ENCODE results near the gene POLD2. TPM values are rescaled to one million over a fixed set of nuclear protein-coding genes. Genes with fewer than 3 reads are reported as not detected.

Gene POLD2
- total RNA-seq, 1 donor from 2014 or later: 147 TPM

DNA sequence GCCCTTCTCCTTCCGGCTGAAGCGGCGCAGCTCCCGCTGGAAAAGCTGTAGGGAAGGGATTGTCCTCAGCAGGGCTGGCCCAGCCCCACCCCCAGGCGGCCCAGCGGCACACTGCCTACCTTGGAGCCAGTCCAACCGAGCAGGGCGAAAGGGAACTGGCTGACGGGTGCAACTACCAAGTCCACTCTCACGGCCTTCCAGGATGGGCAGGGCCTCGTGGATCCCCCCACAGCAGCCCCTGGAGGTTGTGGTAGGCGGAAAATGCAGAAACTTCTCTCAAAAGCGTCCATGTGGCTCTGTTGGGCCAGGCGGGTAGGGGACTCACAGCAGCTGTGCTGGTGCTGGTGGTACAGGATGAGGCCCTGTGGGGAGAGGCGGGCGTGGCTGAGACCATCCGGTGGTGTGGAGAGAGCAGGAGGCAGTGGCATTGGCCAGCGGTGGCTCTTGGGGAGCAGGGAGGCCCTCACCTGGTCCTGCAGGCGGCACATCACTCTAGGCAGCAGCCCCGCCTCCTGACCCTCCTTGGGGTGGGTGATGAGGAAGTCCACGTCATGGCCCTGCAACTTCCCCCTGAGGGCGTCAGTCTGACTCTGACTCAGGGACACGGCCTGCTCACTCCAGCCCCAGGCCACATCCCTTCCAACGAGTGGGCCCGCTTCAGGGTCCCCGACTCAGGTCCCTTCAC is 49.5 kb downstream of the POLD2 start:
- Mint-ChIP-seq H3K4me1 (peaks cover 86% of the 10 kb centered on the region), H3K9me3 (no peaks in the 10 kb centered on the region), H3K27ac (peak overlapping the region; percentile 90), H3K36me3 (ENCODE audit: low read depth) (peaks cover 67% of the 10 kb centered on the region), H3K27me3 (no peaks in the 10 kb centered on the region), H3K4me3 (peak overlapping the region; percentile 61)
- ChIA-PET POLR2A (interaction anchor here (1.0 to 1.4 kb wide), 3 partner anchors 8 to 29 kb away, joined by 4 to 7 read pairs (median 7); partner anchors contain the start of gene DBNL), CTCF (interaction anchor here (1.5 to 2.0 kb wide), 3 partner anchors 10 to 54 kb away, joined by 3 to 5 read pairs (median 3); no protein-coding TSS in a partner anchor)
- TF ChIP-seq, protein P1, sequence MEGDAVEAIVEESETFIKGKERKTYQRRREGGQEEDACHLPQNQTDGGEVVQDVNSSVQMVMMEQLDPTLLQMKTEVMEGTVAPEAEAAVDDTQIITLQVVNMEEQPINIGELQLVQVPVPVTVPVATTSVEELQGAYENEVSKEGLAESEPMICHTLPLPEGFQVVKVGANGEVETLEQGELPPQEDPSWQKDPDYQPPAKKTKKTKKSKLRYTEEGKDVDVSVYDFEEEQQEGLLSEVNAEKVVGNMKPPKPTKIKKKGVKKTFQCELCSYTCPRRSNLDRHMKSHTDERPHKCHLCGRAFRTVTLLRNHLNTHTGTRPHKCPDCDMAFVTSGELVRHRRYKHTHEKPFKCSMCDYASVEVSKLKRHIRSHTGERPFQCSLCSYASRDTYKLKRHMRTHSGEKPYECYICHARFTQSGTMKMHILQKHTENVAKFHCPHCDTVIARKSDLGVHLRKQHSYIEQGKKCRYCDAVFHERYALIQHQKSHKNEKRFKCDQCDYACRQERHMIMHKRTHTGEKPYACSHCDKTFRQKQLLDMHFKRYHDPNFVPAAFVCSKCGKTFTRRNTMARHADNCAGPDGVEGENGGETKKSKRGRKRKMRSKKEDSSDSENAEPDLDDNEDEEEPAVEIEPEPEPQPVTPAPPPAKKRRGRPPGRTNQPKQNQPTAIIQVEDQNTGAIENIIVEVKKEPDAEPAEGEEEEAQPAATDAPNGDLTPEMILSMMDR (IDR thresholded peaks at IDR 0.05): no peak
- DNase-seq: peak; percentile 77
- ATAC-seq (ENCODE audit: low read depth): peak; percentile 96
- intact Hi-C loops (cut with micrococcal nuclease): loop anchor here (1.0 to 2.0 kb wide), 6 partner anchors 8 to 403 kb away; partner anchors contain the start of genes POLD2, POLM and YKT6

DNA sequence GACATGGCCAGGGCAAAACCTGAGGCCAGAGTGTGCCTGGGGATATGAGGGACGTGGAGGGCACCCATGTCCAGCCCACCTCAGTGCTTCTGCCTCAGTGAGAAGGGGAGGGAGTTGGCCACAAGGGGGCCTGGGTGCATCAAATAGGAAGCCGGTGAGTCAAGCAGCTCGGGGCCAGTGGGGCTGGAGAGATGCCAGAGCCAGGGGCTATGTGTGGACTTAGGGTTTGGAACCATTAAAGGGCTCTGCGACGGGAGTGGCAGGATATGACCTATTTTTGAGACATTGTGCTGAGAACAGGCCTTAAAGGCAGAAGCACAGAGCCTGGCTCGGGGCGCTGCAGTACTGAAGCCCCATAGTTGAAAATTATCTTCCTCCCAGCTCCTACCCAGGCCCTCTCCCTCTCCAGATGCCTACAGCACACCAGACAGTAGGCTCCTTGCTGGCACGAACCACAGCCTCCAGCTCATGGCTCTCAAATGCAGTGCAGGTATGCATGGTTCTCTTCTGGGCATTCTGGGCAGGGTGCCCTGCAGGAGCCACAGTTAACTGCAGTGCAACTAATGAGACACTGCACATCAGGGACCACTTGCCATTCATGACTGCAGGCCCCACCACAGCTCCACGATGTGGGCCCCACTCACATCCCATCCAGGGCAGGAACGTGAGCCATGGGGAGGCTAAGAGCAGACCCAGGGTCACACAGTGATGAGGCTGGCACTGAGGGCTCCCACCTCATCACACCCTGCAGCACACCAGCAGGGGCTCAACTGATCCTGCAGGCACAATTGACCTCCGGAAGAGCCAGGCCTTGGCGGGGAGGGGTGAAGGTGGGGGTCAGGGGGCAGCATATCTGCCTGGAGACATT is 50.8 kb downstream of the POLD2 start:
- no peak overlapping the region for H3K4me3 Mint-ChIP-seq
- H3K36me3 Mint-ChIP-seq (ENCODE audit: low read depth): peaks cover 55% of the 10 kb centered on the region
- ATAC-seq (ENCODE audit: low read depth): peak; percentile 22
- no peaks in the 10 kb centered on the region for H3K27me3 Mint-ChIP-seq
- no peaks in the 10 kb centered on the region for H3K9me3 Mint-ChIP-seq
- TF ChIP-seq, protein P1 (IDR thresholded peaks at IDR 0.05): no peak
- peak overlapping the region; percentile 90 for H3K27ac Mint-ChIP-seq
- POLR2A ChIA-PET: interaction anchor here (0.6 to 1.3 kb wide), 7 partner anchors 8 to 537 kb away, joined by 3 to 6 read pairs (median 5); partner anchors contain the start of gene DBNL
- peaks cover 84% of the 10 kb centered on the region for H3K4me1 Mint-ChIP-seq
- no peak for DNase-seq
- CTCF ChIA-PET: interaction anchor here (0.7 to 1.6 kb wide), 10 partner anchors 8 to 417 kb away, joined by 3 to 11 read pairs (median 3); partner anchors contain the start of genes NUDCD3 and YKT6
- intact Hi-C loops (cut with micrococcal nuclease): loop anchor here (1.0 kb wide), 1 partner anchor 124 kb away; no protein-coding TSS in a partner anchor

DNA sequence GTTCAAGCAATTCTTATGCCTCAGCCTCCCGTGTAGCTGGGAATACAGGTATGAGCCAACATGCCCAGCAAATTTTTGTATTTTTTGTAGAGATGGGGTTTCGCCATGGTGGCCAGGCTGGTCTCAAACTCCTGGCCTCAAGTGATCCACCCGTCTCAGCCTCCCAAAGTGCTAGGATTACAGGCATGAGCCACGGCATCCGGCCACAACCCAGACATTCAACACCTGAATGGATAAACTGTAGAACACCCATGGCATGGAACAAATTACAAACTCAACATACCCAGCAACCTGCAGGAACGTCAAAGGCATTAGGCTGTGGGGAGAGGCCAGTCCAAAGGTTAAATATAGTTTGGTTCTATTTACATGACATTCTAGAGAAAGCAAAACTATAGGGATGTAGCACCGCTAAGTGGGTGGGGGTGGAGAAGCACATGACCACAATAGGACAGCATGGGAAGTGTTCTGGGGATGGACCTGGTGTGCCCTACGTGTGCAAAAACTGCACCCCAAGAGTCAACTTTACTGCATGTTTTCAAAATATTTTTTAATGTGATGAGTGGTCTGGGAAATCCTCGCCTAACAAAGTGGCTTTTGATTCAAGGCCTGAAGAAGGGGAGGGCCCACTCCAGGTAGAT is 51.5 kb downstream of the POLD2 start:
- no peaks in the 10 kb centered on the region for H3K27me3 Mint-ChIP-seq
- ATAC-seq (ENCODE audit: low read depth): no peak
- no peaks in the 10 kb centered on the region for H3K9me3 Mint-ChIP-seq
- intact Hi-C loops (cut with micrococcal nuclease): loop anchor here (1.0 kb wide), 1 partner anchor 124 kb away; no protein-coding TSS in a partner anchor
- no peak overlapping the region for H3K4me3 Mint-ChIP-seq
- H3K4me1 Mint-ChIP-seq: peaks cover 89% of the 10 kb centered on the region
- ChIA-PET CTCF (interaction anchor here (0.7 to 1.6 kb wide), 8 partner anchors 9 to 418 kb away, joined by 3 to 11 read pairs (median 3); partner anchors contain the start of genes NUDCD3 and YKT6), POLR2A (interaction anchor here (0.7 to 1.3 kb wide), 6 partner anchors 9 to 40 kb away, joined by 3 to 6 read pairs (median 5); partner anchors contain the start of gene DBNL)
- peaks cover 48% of the 10 kb centered on the region for H3K36me3 Mint-ChIP-seq (ENCODE audit: low read depth)
- peak overlapping the region; percentile 90 for H3K27ac Mint-ChIP-seq
- no peak for DNase-seq
- TF ChIP-seq, protein P1 (IDR thresholded peaks at IDR 0.05): no peak

DNA sequence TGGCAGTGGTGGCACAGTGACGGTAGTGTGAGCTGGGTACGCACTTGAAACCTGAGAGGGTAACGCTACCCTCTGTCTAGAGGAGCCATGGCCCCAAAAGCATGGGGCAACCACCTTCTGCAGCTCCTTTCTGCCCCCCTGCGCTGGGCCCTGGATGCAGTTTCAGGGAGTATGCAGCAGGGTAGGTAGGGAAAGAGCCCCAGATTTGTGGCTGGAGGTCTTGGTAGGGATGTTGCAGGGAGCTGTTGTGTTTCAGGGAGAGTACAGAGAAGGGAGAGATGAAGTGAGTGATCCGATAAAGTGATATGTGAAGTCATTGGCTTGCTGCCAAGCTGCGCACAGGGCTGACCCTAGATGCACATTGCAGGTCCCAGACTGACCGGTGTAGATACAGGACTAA is 55.3 kb downstream of the POLD2 start:
- peaks cover 74% of the 10 kb centered on the region for H3K4me1 Mint-ChIP-seq
- intact Hi-C loops (cut with micrococcal nuclease): no loop called here

More for the DNA sequence above, 55.3 kb downstream of the POLD2 start:
- peak overlapping the region; percentile 5 for H3K27ac Mint-ChIP-seq
- H3K9me3 Mint-ChIP-seq: no peaks in the 10 kb centered on the region
- TF ChIP-seq, protein P1 (IDR thresholded peaks at IDR 0.05): no peak
- ATAC-seq (ENCODE audit: low read depth): no peak
- no peaks in the 10 kb centered on the region for H3K27me3 Mint-ChIP-seq
- DNase-seq: no peak
- H3K36me3 Mint-ChIP-seq (ENCODE audit: low read depth): peaks cover 27% of the 10 kb centered on the region
- H3K4me3 Mint-ChIP-seq: no peak overlapping the region
- ChIA-PET POLR2A (interaction anchor here (1.3 to 6.0 kb wide), 4 partner anchors 10 to 37 kb away, joined by 3 to 55 read pairs (median 9); partner anchors contain the start of gene DBNL), CTCF (interaction anchor here (0.6 to 1.2 kb wide), 2 partner anchors 13 to 129 kb away, joined by 3 read pairs; no protein-coding TSS in a partner anchor)
